Fibroblast of the aortic adventitia (primary cell): ENCODE data around the gene CEACAM7. TPM values are rescaled to one million over a fixed set of nuclear protein-coding genes. Genes with fewer than 3 reads are reported as not detected.

Source experiments
- DNase-seq: peaks from one replicate; pipeline ENCODE4 v3.0.0-alpha.2; 2010; ENCODE audit warnings: low read depth
- H3K4me3 ChIP-seq: 2 replicates; pipeline ENCODE4 v1.5.1; 2011; ENCODE audit warnings: low read depth, mild to moderate bottlenecking, control low read depth, low read length, moderate library complexity
- CTCF ChIP-seq: IDR thresholded peaks from 2 replicates; pipeline ENCODE4 v1.5.1; 2011; ENCODE audit warnings: mild to moderate bottlenecking, low read length, control low read depth, inconsistent platforms; ENCODE audit not compliant: insufficient read depth
- total RNA-seq: library from RNA; depleted of rRNA; stranded (reverse); fragments of >200 nt; gene quantifications from 2 replicates; pipeline ENCODE4 v1.2.3, GENCODE V29; 2012; ENCODE audit warnings: low replicate concordance

The CEACAM7 gene
- total RNA-seq, 1 donor: not detected

DNA sequence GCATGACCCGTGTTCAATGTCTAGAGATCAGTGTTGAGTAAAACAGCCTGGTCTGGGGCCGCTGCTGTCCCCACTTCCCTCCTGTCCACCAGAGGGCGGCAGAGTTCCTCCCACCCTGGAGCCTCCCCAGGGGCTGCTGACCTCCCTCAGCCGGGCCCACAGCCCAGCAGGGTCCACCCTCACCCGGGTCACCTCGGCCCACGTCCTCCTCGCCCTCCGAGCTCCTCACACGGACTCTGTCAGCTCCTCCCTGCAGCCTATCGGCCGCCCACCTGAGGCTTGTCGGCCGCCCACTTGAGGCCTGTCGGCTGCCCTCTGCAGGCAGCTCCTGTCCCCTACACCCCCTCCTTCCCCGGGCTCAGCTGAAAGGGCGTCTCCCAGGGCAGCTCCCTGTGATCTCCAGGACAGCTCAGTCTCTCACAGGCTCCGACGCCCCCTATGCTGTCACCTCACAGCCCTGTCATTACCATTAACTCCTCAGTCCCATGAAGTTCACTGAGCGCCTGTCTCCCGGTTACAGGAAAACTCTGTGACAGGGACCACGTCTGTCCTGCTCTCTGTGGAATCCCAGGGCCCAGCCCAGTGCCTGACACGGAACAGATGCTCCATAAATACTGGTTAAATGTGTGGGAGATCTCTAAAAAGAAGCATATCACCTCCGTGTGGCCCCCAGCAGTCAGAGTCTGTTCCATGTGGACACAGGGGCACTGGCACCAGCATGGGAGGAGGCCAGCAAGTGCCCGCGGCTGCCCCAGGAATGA lies 18.9 kb upstream of the CEACAM7 start:
- peak; percentile 35 for TF ChIP-seq CTCF
- no peak overlapping the region for H3K4me3 ChIP-seq
- no peak for DNase-seq

GRCh38 chr19:41705393-41706174 lies 17.5 kb upstream of the CEACAM7 start:
- no peak for TF ChIP-seq CTCF
- no peak for DNase-seq
- no peak overlapping the region for H3K4me3 ChIP-seq

- no peak overlapping the region for H3K4me3 ChIP-seq
- TF ChIP-seq CTCF: no peak
- DNase-seq: no peak
Measured at GRCh38 chr19:41703602-41704293, 15.7 kb upstream of the CEACAM7 start.

DNA sequence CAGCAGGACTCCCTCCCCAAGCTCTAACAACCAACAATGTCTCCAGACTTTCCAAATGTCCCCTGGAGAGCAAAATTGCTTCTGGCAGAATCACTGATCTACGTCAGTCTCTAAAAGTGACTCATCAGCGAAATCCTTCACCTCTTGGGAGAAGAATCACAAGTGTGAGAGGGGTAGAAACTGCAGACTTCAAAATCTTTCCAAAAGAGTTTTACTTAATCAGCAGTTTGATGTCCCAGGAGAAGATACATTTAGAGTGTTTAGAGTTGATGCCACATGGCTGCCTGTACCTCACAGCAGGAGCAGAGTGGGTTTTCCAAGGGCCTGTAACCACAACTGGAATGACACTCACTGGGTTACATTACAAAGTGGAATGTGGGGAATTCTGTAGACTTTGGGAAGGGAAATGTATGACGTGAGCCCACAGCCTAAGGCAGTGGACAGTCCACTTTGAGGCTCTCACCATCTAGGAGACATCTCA lies 14.1 kb upstream of the CEACAM7 start:
- H3K4me3 ChIP-seq: no peak overlapping the region
- peak; percentile 4 for DNase-seq
- no peak for TF ChIP-seq CTCF

DNA sequence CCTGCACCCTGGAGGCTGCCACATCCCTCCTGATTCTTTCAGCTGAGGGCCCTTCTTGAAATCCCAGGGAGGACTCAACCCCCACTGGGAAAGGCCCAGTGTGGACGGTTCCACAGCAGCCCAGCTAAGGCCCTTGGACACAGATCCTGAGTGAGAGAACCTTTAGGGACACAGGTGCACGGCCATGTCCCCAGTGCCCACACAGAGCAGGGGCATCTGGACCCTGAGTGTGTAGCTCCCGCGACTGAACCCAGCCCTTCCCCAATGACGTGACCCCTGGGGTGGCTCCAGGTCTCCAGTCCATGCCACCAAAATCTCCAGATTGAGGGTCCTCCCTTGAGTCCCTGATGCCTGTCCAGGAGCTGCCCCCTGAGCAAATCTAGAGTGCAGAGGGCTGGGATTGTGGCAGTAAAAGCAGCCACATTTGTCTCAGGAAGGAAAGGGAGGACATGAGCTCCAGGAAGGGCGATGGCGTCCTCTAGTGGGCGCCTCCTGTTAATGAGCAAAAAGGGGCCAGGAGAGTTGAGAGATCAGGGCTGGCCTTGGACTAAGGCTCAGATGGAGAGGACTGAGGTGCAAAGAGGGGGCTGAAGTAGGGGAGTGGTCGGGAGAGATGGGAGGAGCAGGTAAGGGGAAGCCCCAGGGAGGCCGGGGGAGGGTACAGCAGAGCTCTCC lies 13.5 kb upstream of the CEACAM7 start:
- no peak for TF ChIP-seq CTCF

DNA sequence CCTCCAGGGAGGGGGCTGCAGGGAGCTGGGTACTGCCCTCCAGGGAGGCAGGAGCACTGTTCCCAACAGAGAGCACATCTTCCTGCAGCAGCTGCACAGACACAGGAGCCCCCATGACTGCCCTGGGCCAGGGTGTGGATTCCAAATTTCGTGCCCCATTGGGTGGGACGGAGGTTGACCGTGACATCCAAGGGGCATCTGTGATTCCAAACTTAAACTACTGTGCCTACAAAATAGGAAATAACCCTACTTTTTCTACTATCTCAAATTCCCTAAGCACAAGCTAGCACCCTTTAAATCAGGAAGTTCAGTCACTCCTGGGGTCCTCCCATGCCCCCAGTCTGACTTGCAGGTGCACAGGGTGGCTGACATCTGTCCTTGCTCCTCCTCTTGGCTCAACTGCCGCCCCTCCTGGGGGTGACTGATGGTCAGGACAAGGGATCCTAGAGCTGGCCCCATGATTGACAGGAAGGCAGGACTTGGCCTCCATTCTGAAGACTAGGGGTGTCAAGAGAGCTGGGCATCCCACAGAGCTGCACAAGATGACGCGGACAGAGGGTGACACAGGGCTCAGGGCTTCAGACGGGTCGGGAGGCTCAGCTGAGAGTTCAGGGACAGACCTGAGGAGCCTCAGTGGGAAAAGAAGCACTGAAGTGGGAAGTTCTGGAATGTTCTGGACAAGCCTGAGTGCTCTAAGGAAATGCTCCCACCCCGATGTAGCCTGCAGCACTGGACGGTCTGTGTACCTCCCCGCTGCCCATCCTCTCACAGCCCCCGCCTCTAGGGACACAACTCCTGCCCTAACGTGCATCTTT lies 12.5 kb upstream of the CEACAM7 start:
- no peak for TF ChIP-seq CTCF
- H3K4me3 ChIP-seq: no peak overlapping the region
- no peak for DNase-seq

More for the DNA sequence above, 13.5 kb upstream of the CEACAM7 start:
- no peak for DNase-seq
- no peak overlapping the region for H3K4me3 ChIP-seq
